WTC11 (cell line): Measurements from ENCODE around the gene FNIP1. TPM values are rescaled to one million over a fixed set of nuclear protein-coding genes. Genes with fewer than 3 reads are reported as not detected.
"Not testable (repeated sequence)": the region's sequence is repeated elsewhere in the genome, so short reads cannot be mapped to it uniquely, and the experiment has no call there.

Experiments
- ATAC-seq: fragments of 200-7000 bp; cut with Tn5 transposase; 2 replicates; pipeline ENCODE4 v1.10.0; 2021; ENCODE audit warnings: mild to moderate bottlenecking, moderate library complexity
- CTCF ChIA-PET: fragments of 300-600 bp; sonication (Branson Sonifier 250); formaldehyde crosslinking; loops from one replicate; lab custom pipeline; 2021; ENCODE audit warnings: antibody characterized with exemption; lab: Charles Lee
- POLR2A ChIA-PET: fragments of 350-600 bp; sonication (Branson Sonifier 250); formaldehyde crosslinking; loops from one replicate; lab custom pipeline; 2021; ENCODE audit warnings: antibody characterized with exemption; lab: Charles Lee
- DNase-seq: peaks from one replicate; pipeline ENCODE4 v3.0.0; 2021; ENCODE audit warnings: low spot score
- H3K27ac Mint-ChIP-seq: 2 replicates; pipeline ENCODE4 v1.8.0; 2021; ENCODE audit warnings: mixed read lengths
- H3K27me3 Mint-ChIP-seq: 2 replicates; pipeline ENCODE4 v1.8.0; 2021; ENCODE audit warnings: low read depth, mild to moderate bottlenecking, moderate library complexity, mixed read lengths
- H3K36me3 Mint-ChIP-seq: 2 replicates; pipeline ENCODE4 v1.8.0; 2021; ENCODE audit warnings: mixed read lengths
- H3K4me1 Mint-ChIP-seq: 2 replicates; pipeline ENCODE4 v1.8.0; 2022; ENCODE audit warnings: mixed read lengths
- H3K4me3 Mint-ChIP-seq: 2 replicates; pipeline ENCODE4 v1.8.0; 2021; ENCODE audit warnings: mild to moderate bottlenecking, moderate library complexity, mixed read lengths
- H3K9me3 Mint-ChIP-seq: 2 replicates; pipeline ENCODE4 v1.8.0; 2021; ENCODE audit warnings: mixed read lengths
- AR ChIP-seq: fragments of 250-450 bp; sonication (Bioruptor Pico); IDR thresholded peaks from 2 replicates; pipeline ENCODE4 v1.9.0; 2021; ENCODE audit warnings: mild to moderate bottlenecking
- ATF3 ChIP-seq: sonication (generic); formaldehyde crosslinking; conservative IDR thresholded peaks from 2 replicates; pipeline ENCODE4 v1.8.1; 2022; ENCODE audit warnings: mild to moderate bottlenecking, missing genetic modification reagents
- ATF6 ChIP-seq: sonication (generic); formaldehyde crosslinking; IDR thresholded peaks from 2 replicates; pipeline ENCODE4 v1.8.1; 2023; ENCODE audit warnings: mild to moderate bottlenecking, missing genetic modification reagents
- CBFB ChIP-seq: sonication (generic); formaldehyde crosslinking; IDR thresholded peaks from 2 replicates; pipeline ENCODE4 v1.8.1; 2022; ENCODE audit warnings: mild to moderate bottlenecking, low read depth, missing genetic modification reagents
- ELF4 ChIP-seq: sonication (generic); formaldehyde crosslinking; IDR thresholded peaks from 2 replicates; pipeline ENCODE4 v1.8.1; 2022; ENCODE audit warnings: low read depth, mild to moderate bottlenecking, moderate library complexity, missing genetic modification reagents
- ERG ChIP-seq: fragments of 250-450 bp; sonication (Bioruptor Pico); IDR thresholded peaks from 2 replicates; pipeline ENCODE4 v1.8.0; 2021; ENCODE audit warnings: mild to moderate bottlenecking
- ESRRA ChIP-seq: sonication (generic); formaldehyde crosslinking; IDR thresholded peaks from 2 replicates; pipeline ENCODE4 v1.8.1; 2022; ENCODE audit warnings: mild to moderate bottlenecking, missing genetic modification reagents, borderline replicate concordance
- GABPB1 ChIP-seq: sonication (generic); formaldehyde crosslinking; IDR thresholded peaks from 2 replicates; pipeline ENCODE4 v1.8.1; 2023; ENCODE audit warnings: mild to moderate bottlenecking, missing genetic modification reagents
- GRHL2 ChIP-seq: fragments of 250-450 bp; sonication (Bioruptor Pico); IDR thresholded peaks from 2 replicates; pipeline ENCODE4 v1.8.0; 2022; ENCODE audit warnings: mild to moderate bottlenecking, moderate library complexity; ENCODE audit not compliant: insufficient replicate concordance, severe bottlenecking
- NFYB ChIP-seq: sonication (generic); formaldehyde crosslinking; conservative IDR thresholded peaks from 2 replicates; pipeline ENCODE4 v1.8.0; 2022; ENCODE audit warnings: low read depth, missing genetic modification reagents
- PRDM15 ChIP-seq: sonication (generic); formaldehyde crosslinking; IDR thresholded peaks from 2 replicates; pipeline ENCODE4 v1.8.0; 2022; ENCODE audit warnings: missing genetic modification reagents
- PREB ChIP-seq: sonication (generic); formaldehyde crosslinking; IDR thresholded peaks from 2 replicates; pipeline ENCODE4 v1.8.1; 2022; ENCODE audit warnings: mild to moderate bottlenecking, missing genetic modification reagents, moderate library complexity, borderline replicate concordance
- SP1 ChIP-seq: sonication (generic); formaldehyde crosslinking; conservative IDR thresholded peaks from 2 replicates; pipeline ENCODE4 v1.8.1; 2022; ENCODE audit warnings: missing genetic modification reagents
- USF2 ChIP-seq: sonication (generic); formaldehyde crosslinking; IDR thresholded peaks from 2 replicates; pipeline ENCODE4 v1.8.1; 2023; ENCODE audit warnings: mild to moderate bottlenecking, missing genetic modification reagents, moderate library complexity
- ZBTB21 ChIP-seq: sonication (generic); formaldehyde crosslinking; IDR thresholded peaks from 2 replicates; pipeline ENCODE4 v1.8.1; 2023; ENCODE audit warnings: mild to moderate bottlenecking, missing genetic modification reagents, borderline replicate concordance
- ZNF671 ChIP-seq: fragments of 250-450 bp; sonication (Bioruptor Pico); IDR thresholded peaks from 2 replicates; pipeline ENCODE4 v1.8.0; 2021; ENCODE audit warnings: mild to moderate bottlenecking
- ZSCAN18 ChIP-seq: fragments of 250-450 bp; sonication (Bioruptor Pico); IDR thresholded peaks from 2 replicates; pipeline ENCODE4 v2.1.2; 2022; ENCODE audit warnings: mild to moderate bottlenecking, moderate library complexity
- total RNA-seq: library from RNA; stranded (reverse); gene quantifications from 3 replicates; pipeline ENCODE4 v1.2.3, GENCODE V29; 2021

FNIP1 gene
- total RNA-seq, 1 experiment from 2014 or later = 17.2 TPM

- no peak for TF ChIP-seq PRDM15
- TF ChIP-seq ERG (CRISPR knock-in tag) = no peak
- TF ChIP-seq GABPB1 (CRISPR knock-in tag) = no peak
- TF ChIP-seq USF2 (CRISPR knock-in tag) = no peak
- TF ChIP-seq, all 79 proteins: peak for 0
Measured at GRCh38 chr5:131679911-131680310, 116.9 kb downstream of the FNIP1 start (continued).

GRCh38 chr5:131678273-131678672 is 118.5 kb downstream of the FNIP1 start:
- CTCF ChIA-PET, H3K27ac Mint-ChIP-seq, DNase-seq, H3K9me3 Mint-ChIP-seq, H3K4me3 Mint-ChIP-seq, H3K27me3 Mint-ChIP-seq, H3K4me1 Mint-ChIP-seq, ATAC-seq, POLR2A ChIA-PET: not testable (repeated sequence)
- peaks cover 21% of the 10 kb centered on the region for H3K36me3 Mint-ChIP-seq

GRCh38 chr5:131677115-131677514 is 119.7 kb downstream of the FNIP1 start:
- Mint-ChIP-seq H3K27ac (peak overlapping the region; percentile 63; the same call in 1 of the 2 replicates), H3K27me3 (no peaks in the 10 kb centered on the region), H3K4me1 (peaks cover 5% of the 10 kb centered on the region), H3K4me3 (no peak overlapping the region), H3K9me3 (no peaks in the 10 kb centered on the region), H3K36me3 (peaks cover 21% of the 10 kb centered on the region)
- DNase-seq = no peak
- ATAC-seq = no peak
- CTCF ChIA-PET = no interaction called here
- POLR2A ChIA-PET = no interaction called here
- no peak for TF ChIP-seq ELF4 (CRISPR knock-in tag)
- TF ChIP-seq SP1 (CRISPR knock-in tag) = no peak
- TF ChIP-seq ERG (CRISPR knock-in tag) = no peak
- no peak for TF ChIP-seq NFYB (CRISPR knock-in tag)
- no peak for TF ChIP-seq ATF3 (CRISPR knock-in tag)
- TF ChIP-seq PREB (CRISPR knock-in tag) = no peak
- TF ChIP-seq GRHL2 (CRISPR knock-in tag) = no peak
- no peak for TF ChIP-seq AR (CRISPR knock-in tag)
- TF ChIP-seq ZSCAN18 (CRISPR knock-in tag) = no peak
- TF ChIP-seq CBFB (CRISPR knock-in tag) = no peak
- no peak for TF ChIP-seq ZNF671
- TF ChIP-seq ATF6 (CRISPR knock-in tag) = no peak
- no peak for TF ChIP-seq ZBTB21 (CRISPR knock-in tag)
- no peak for TF ChIP-seq ESRRA (CRISPR knock-in tag)
